CD4-positive, alpha-beta T cell treated with Interferon alpha-2 for 1 hour (primary cell): Measurements from ENCODE around the gene ERICH6B.

Experiments
- DNase-seq, 2 donors: peaks; one replicate each; pipeline ENCODE4 v3.0.0-alpha.2; 2020 to 2022

The ERICH6B gene

GRCh38 chr13:45598597-45598996 lies 16.9 kb downstream of the ERICH6B start:
- DNase-seq = no peak

GRCh38 chr13:45596800-45597475 lies 18.6 kb downstream of the ERICH6B start:
- no peak for DNase-seq

DNA sequence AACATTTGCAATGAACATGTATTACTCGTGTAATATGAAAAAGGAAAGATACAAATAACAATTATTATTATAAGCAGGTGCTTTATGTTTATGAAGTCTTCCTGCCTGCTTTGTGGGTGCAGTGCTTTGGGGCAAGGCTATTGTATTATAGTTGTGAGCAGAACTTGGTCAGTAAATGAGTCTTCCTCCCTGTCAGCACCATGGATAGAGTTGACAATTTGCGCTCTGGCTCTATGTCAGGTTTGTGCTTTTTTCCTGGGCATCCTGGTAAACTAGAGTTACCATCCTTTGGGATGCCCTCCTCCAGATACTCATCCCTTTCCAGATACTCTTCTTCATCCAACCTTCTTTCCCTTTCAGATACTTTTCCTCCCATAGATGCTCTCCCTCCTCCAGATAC lies 19.6 kb downstream of the ERICH6B start:
- DNase-seq = no peak

- no peak for DNase-seq
Observed at GRCh38 chr13:45594764-45595163, 20.8 kb downstream of the ERICH6B start.

DNA sequence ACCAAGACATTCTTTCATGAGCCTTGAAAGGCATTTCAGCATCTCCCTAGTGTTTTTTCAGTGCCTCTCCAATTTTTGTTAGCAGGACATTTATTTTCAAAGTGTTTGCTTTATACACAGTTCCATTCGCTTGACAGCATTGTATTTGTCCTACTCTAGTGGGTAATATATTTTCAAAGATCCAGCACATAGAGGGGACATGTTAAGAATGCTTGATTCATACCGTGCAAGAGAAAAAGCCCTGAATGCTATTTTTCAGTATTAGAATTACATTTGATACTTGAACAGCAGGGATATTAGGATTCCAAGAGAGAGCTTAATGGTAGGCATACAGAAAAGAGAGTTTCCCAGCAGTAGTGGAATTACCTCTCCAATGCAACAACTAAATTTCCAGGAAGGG lies 21.3 kb downstream of the ERICH6B start:
- no peak for DNase-seq

GRCh38 chr13:45592758-45593157 lies 22.8 kb downstream of the ERICH6B start:
- no peak for DNase-seq

- no peak for DNase-seq
Observed at GRCh38 chr13:45590066-45590465, 25.5 kb downstream of the ERICH6B start.

GRCh38 chr13:45587897-45588296 lies 27.6 kb downstream of the ERICH6B start:
- no peak for DNase-seq

GRCh38 chr13:45584816-45585215 lies 30.7 kb downstream of the ERICH6B start:
- no peak for DNase-seq

DNA sequence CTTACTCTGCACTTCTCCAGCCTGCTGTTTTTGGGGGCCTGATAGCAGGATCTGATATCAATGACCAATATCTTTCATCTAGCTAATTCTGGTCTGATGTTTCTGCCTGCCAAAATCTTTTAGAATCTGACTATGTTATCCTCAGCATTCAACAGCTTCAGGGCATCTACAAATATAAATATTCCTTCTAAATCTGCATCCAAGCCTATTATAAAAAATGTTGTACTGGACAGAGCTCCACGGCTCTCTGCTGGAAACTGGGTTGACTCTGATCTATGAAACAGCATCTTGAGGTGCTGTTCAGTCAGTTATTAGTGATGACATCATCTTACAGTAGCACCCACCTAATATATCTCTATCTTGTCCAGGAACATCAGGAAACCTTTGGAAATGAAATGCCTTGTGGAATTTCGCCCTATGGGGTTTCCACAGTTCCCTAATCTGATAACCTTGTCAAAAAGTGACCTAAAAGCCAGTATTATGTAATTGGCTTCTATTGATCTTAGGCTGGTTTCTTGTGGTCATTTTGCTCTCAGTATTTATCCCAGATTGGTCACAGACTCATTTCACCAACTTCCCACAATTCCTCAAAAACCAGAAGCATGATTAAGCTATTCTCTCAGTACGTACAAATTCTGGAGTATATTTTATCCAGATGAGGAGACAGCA lies 33.0 kb downstream of the ERICH6B start:
- no peak for DNase-seq

- DNase-seq = no peak
Observed at GRCh38 chr13:45576466-45576865, 39.1 kb downstream of the ERICH6B start.

DNA sequence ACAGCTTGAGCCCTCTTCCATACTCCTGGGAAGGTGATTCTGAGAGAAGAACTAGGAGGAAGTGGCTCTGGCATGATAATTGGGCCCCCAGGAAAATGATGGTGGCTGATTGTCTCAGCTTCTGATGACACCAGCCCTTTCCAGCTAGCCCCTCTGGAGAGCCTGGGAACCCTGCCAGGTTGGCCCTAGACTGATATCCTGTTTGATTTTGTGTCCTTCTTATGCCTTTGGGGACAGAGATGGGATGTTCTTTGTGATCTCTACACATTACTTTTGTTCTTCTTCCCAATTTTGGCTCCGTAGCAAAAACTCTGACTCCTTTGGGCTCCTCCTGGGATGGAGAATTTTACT lies 39.7 kb downstream of the ERICH6B start:
- no peak for DNase-seq

GRCh38 chr13:45575146-45575829 lies 40.3 kb downstream of the ERICH6B start:
- DNase-seq = no peak

DNA sequence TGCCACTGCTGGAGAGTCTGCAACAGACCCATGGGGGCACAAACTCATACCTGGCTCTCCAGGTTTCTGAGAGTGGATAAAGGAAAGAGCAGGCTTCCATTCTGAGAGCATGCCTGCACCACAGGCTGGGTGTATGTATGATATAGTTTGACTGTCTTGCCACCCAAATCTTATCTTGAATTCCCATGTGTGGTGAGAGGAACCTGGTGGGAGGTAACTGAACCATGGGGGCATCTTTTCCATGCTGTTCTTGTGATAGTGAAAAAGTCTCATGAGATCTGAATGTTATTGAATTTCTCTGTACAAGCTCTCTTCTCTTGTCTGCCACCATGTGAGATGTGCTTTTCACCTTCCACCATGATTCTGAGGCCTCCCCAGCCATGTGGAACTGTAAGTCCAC lies 50.2 kb downstream of the ERICH6B start:
- no peak for DNase-seq

- no peak for DNase-seq
Observed at GRCh38 chr13:45564133-45564776, 51.3 kb downstream of the ERICH6B start.

DNA sequence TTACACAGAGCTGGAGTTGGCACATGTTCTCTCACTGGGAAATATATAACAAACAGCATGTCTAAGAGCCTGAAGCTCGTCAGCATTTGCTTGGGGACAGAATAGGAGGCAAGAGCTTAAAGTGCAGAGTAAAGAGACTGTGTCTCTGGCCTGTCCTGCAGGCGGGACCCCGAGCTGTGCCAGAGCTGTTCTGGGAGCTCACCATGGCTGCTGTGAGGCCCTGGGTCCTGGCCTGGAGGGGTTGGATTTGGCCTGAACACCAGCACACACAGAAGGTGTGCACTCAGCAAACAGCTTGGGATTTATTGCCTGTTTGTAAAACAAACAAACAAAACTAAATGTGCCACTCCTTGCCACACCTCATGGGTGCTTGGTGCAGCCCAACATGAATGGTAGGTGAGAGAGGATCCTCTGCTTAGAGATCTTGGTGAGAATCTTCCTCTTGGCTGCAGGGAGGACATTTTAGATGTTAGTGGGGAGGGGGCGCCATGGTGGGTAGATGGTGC lies 60.9 kb downstream of the ERICH6B start:
- DNase-seq = no peak

DNA sequence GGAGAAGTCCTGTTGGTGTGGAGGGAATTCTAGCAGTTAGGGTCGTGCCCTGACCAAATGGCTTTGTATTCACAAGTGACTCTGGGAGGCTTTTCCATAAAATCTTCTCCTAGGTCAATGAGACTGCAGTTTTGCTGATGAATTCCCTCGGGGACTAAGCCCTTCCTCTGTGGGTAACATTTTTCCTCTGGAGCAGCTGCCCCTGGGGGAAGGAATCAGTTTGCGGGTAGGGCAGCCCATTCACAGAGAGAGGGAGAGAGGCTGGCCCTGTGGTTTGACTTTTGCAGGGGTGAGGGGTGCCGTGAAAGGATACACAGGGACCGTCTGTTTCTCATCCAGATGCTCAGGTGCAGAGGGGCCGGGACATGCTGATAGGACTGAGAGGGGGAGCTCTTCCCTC lies 67.3 kb downstream of the ERICH6B start:
- DNase-seq = no peak

GRCh38 chr13:45546410-45546765 lies 69.2 kb downstream of the ERICH6B start:
- no peak for DNase-seq

DNA sequence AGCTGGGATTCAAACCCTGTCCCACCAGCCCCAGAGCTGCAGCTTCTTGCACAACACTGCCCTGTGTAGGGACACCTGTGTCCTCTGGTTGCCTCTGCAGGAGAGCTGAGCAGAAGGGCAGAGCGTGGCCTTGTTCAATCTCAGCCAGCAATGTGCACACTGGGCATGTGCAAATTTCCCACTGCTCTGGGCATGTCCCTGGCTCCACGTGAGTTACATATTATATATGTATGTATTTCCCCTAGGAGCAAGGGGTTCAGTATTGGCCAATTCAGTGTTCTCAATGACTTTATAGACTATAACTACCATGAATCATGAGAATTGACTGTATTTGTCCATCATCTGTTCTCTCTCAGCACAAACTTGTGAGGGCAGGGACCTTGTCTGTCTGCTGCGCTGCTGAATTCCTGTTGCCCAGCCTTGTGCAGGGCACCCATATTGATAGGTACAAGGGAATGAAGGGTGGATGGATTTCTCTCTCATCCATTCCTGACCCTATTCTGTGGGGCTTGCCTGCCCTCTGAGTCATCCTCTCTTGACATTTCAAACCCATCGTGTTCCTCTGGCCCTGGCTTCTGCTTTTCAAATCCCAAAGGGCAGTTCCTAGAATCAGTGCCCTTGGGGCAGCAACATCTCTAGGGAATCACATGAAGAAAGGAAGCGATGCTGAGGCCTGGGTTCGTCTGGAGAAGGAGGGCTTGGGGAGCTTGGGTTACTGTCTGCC lies 69.7 kb downstream of the ERICH6B start:
- DNase-seq = no peak

GRCh38 chr13:45544520-45544919 lies 71.0 kb downstream of the ERICH6B start:
- DNase-seq = no peak

DNA sequence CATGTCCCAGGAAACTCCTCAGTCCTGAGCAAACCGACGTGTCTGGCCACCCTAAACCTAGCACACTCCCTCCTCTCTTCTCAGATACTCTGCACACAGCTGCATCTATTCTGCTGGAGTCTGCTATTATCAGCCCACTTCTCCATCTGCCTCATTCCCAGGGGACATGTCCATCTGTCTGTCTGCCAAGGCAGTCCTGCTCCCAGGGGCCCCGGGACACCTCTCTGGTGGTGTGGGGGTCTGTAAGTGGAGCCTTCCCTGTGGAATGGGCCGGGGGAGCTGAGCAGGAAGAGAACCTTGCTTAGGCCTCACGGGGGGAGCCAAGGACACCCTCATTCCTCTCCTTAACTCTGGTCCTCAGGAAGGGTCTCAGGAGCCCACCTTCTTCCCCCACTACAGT lies 72.7 kb downstream of the ERICH6B start:
- DNase-seq = no peak

DNA sequence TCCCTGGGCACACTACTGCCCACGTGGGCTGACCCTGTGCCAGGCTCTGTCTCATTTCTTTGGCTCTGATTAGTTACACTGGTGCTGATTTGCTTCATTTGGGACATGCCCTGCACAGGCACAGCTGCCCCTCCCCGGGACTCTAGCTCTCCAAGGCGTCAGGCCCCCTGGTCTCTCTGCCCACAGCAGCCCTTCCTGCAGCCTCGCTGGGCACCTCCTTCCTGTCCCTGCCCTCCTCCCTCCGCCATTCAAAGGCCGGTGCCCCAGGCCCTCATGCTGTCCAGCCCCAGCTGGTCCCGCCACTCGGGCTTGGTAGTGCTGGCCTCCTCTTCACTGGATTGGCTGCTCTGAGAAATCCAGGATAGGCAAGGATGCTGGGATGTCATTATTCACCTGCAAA lies 73.1 kb downstream of the ERICH6B start:
- DNase-seq = no peak

DNA sequence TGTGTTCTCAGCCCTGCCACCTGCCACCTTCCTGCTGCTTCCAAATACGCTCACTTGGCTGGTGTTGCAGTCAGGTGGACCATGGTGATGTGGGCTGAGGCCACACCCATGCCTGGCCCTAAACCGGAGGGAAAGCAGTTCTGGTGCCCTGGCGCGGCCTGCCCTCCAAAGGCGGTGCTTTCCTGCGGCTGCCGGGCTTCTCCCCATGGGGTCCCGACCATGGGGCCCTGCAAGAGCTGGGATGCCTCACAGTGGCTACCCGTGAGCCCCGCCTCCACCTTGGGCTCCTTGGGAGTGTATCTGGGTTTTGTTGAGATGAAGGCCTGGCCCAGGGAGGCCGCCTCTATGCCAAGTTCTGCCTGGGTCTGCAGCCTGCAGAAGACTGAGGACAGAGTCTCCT lies 73.7 kb downstream of the ERICH6B start:
- no peak for DNase-seq
